HG02571 (cell line): ENCODE data around the gene TMEM101.
"Not testable (repeated sequence)": the region's sequence is repeated elsewhere in the genome, so short reads cannot be mapped to it uniquely, and the experiment has no call there.

Experiments
- ATAC-seq: cut with Tn5 transposase; IDR thresholded peaks from one replicate; pipeline ENCODE4 v1.9.1; 2021; ENCODE audit warnings: mild to moderate bottlenecking, moderate library complexity; ENCODE audit not compliant: unreplicated experiment

Gene TMEM101

DNA sequence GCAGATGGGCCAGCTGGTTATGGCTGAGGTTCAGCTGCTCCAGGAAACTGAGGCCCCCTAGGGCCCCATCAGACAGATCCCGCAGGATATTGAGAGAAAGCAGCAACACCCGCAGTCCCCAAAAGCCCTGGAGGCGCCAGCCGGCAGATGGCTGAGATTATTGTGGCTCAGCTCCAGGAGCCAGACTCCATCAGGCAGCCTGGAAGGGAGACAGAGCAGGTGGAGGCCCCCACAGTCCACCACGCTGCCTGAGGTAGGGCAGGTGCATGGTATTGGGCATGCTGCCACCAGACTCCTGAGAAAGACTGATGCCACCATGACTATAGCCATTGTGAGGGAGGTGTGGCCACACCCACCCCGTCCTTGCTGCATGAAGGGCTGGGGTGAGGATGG lies 9.5 kb upstream of the TMEM101 start:
- ATAC-seq = no peak

DNA sequence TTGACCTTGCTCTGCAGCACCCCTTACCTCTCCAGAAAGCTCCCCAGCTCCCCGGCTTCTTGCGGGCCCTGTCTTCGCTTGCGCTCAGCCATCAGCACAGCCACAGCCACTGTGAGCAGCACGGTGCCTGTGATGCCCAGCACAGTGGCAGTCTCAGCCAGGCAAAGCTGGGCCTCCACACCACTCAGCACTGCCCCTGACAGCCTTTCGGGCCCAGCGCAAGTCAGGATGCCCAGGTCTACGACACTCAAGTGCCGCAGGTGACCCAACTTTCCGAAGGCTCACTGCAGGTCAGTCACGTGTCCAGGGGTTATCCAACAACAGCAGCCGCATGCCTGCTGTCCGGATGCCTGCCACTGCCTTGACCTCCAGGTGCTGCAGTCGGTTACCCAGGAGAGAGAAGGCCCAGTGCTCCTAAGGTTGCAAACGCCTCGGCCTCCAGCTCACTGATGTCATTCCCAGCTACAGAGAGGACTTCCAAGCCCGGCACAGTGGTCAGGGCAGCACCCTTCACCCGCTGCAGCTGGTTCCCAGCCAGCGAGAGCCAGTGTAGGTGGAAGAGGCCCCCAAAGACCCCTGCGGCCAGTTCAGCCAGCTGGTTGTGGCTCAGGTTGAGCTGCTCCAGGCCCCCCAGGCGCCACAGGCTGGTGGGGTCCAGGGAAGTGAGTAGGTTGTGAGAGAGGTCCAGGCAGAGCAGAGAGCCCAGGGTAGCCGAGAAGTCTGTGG lies 8.9 kb upstream of the TMEM101 start:
- no peak for ATAC-seq

DNA sequence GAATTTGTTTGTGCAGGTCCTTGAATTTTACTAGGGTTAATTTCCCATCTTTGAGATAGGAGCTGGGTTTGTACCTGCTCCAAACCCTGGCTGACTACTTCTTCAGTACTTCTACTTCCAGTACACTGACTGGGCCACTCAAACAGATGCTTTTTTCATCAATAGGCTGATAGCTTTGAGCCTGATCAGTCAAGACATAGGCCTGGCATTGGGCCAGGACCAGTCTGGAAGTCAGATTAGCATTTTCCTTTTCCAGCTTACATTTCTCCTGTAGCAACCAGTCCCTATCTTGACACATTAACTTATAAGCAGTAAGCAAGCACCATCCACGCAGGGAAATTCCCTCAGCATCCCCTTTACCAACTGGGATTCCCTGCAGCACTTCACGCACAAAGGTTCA lies 7.5 kb upstream of the TMEM101 start:
- ATAC-seq = no peak

DNA sequence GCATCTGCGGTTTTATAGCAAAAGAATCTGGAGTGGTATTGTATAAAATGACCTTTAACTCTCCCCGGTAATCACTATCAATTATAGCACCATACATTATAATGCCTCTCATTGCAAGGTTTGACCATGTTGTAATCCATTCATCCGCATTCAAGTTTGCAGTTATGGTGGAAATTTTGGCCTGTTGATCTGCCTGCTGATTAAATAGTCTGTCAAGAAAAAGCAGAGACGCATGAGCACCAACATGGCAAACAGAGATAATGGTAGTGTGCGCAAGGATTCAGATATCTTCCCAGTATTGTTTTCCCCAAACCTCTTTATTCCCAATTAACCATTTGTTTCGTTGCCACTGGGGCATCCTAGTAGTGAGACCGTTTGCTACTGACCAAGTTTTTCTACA lies 6.5 kb upstream of the TMEM101 start:
- ATAC-seq = not testable (repeated sequence)

DNA sequence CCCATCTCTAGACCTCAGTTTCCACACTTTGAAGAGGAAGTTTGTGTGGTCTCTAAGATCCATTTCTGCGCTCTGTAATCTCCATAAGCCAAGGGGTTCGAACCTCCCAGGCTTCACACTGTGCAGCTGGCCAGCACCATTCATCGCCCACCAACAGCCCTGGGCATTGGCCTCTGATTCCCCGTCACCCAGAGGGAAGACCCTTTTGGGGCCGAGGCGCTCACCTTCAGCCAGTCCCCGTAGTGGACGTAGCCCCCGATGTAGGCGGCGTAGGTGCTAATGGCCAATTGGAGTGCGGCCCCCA lies 678 bp downstream of the TMEM101 start:
- ATAC-seq = no peak

DNA sequence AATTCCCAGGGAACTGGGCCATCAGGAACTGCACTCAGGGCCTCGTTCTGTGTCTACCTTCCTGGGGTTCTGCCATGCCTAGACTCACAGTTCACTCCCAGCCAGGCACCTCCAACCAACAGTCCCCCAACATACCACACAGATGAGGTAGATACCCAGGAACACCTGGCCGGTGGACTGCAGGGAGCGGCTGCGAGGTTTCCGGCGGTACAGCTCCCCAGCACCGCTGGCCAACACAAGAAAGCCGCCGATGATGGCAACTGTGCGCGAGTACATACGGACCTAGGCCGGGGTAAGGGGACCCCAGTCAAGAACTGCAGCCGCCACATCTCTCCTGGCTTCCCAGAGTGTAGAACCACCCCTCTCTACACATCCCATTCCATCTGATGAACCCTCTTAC lies 1.9 kb downstream of the TMEM101 start:
- ATAC-seq = no peak

DNA sequence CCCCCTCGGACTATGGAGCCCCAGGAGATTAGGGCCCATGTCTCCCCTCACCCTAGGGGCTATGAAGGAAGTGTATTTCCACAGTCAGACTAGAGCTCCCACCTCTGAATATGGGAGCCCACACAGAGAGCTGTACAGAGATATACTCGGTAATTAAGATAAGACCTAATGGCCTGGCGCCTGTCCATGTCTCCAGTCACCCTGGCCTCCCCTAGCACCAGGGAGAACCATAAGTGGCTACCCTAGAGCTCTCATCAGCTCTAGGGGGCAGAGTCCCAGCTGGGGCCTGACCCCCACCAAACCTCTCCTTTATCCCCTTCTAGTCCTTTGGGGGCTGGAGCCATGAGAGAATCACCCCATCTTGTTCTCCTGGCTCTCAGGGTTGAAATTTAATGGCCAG lies 2.4 kb downstream of the TMEM101 start:
- no peak for ATAC-seq

DNA sequence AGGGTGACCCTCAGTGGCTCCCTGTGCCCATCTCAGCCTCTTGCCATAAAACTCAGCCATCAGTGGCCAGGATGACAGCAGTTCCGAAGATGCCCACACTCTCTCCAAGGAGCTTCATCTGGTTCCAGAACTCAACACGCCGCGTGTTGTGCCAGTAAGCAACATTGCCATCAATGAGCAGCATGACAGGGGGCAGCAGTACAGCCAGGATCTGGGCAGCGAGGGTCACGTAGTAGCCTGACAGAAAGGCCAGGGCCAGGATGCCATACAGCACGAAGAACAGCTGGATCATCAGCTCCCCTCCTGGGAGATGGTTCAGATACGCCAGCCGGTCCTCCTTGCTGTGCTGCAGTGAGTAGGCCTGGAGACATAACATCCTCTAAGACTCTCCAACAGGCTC lies 2.9 kb downstream of the TMEM101 start:
- no peak for ATAC-seq

DNA sequence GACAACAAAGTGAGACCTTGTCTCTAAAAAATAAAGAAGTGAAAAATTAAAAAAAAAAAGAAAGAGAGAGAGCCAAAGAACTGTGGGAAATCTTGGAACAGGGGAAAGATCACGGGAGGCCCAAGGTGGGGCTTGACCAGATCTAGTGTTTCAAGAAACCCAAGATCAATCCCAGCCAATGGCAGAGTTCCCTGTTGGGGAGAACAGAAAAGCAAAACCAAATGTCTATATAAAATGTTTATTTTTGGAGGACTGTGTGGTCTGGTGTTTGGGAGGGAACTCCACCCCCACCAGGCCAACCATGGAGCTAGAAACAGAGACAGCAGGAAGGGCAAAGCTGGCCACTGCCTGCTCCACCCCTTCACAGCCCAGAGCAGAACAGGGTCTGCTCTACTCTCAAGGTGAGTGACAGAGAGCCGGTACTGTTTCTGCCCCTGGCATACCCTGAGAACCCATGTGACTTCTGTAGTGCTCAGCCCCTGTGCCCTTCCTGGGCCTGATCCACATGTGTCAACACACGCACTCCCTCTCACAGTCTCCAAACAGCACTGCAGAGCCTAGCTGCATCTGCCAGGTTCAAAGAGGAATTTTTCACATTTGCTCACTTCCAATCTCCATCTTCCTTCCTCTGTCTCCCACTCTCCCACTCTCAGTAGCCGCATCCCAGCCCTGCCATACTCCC lies 3.7 kb downstream of the TMEM101 start:
- no peak for ATAC-seq

DNA sequence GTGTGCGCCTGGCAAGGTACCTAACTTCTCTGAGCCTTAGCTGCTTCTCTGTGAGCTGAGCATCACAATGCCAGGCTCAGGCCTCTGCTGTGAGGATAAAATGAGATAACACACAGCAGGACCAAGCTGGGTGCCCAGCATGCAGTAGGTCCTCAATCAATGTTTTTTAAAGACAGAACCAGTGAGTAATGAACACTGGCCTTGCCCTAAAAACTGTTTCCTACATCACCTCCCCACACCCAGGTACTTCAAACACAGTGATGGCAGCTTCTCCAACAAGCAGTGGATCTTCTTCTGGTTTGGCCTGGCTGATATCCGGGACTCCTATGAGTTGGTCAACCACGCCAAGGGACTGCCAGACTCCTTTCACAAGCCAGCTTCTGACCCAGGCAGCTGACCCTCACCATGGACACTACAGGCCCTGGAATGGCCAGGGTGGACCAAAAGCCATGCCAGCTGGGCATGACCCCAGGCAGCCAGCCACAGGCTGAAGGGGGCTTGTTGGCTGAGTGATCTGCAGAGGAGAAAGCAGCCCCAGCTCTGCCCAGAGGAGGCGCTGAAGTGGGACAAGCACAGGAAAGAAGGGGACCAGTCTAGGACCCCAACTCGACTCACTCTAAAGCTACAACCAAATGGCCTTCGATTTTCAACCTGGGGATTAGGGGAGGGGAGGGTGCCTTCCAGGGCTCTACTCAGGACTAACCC lies 6.4 kb downstream of the TMEM101 start:
- ATAC-seq = no peak

DNA sequence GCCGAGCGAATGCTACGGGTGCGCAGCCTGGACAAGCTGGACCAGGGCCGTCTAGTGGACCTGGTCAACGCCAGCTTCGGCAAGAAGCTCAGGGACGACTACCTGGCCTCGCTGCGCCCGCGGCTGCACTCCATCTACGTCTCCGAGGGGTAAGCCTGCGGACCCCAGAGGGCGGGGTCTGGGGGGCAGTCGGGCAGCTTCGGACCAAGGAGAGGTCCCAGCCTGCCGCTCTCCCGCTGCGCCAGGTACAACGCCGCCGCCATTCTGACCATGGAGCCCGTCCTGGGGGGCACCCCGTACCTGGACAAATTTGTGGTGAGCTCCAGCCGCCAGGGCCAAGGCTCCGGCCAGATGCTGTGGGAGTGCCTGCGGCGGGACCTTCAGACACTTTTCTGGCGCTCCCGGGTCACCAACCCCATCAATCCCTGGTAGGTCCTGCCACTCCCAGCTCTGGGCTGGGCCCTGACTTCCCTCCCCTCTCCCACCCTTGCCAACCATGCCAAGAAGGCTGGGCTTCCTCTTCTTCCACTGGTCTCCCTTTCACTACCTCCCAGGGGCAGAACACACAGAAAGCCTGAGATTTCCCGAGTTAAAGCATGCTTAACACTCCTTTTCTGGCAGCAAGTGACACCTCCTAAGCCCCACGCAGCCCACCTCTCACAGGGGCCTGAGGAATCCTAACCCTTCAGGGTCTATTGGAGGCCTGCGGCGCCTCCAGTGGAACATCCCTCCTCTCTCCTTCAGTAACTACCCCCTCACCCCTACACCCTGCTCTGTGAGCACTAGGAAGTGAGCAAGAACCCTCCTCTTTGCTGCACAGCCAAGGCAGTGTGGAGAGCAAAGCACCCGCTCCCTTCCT lies 7.2 kb downstream of the TMEM101 start:
- ATAC-seq = no peak

DNA sequence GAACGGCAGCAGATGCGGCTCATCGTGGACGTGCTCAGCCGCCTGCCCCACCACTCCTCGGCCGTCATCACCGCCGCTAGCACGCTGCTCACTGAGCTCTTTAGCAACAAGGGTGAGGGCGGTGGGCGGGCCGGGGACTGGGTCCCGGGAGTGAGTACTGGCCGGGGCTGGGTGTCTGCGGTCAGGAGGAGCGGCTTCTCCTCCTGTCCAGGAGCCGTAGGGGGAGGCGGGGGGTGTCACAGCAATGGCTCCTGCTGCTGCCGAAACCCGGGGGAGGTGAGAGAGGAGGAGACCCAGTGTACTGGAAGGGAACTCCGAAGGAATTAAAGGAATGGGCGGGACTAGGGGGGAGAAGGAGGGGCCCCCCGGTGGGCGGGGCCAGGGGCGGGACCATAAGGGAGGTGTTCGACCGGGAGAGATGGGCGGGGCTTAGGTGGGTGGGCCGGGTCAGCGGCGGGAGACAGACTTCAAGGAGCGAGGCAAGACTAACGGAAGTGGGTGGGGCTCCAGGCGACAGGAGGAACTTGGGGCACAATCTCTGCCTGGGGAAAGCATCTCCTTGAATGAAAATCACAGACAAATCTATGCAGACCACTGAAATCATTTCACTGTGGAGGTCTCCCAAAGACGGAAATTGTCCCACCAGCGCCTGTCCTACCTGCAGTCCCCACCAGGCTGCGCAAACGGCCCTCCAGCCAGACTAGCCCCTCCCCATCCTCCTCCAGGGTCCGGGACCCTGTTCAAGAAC lies 8.0 kb downstream of the TMEM101 start:
- peak; percentile 63 for ATAC-seq

DNA sequence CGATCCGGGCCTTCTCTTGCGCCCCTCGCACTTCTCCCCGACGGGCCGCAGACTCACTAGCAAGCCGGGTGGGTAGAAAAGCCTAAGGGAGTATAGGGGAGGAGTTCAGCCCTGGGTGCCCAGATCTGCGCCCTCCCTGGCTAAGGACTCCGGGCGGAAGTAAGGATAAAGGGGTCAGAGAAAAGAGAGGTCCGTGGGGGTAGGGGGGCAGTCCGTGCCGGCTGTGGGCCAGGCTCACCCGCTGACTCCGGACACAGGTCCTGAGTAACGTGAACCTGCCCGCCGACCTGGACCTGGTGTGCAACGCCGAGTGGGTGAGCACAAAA lies 8.5 kb downstream of the TMEM101 start:
- ATAC-seq = no peak

DNA sequence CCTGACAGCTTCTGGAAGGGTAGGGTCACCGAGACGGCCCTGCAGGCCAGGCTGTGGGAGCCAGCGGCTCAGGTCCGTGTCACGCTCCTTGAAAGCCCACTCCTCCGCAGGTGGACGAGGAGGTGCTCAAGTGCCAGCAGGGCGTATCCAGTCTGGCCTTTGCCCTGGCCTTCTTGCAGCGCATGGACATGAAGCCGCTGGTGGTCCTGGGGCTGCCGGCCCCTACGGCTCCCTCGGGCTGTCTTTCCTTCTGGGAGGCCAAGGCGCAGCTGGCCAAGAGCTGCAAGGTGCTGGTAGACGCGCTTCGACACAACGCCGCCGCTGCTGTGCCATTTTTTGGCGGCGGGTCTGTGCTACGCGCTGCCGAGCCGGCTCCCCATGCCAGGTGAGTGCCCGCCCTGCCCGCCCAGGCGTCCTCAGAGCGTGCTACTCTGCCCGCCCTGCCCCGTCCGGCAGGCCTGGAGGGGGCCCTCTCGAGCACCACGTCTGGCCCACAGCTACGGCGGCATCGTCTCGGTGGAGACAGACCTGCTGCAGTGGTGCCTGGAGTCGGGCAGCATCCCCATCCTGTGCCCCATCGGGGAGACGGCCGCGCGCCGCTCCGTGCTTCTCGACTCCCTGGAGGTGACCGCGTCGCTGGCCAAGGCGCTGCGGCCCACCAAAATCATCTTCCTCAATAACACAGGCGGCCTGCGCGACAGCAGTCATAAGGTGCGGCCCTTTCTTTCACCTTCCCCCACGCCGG lies 9.1 kb downstream of the TMEM101 start:
- no peak for ATAC-seq

DNA sequence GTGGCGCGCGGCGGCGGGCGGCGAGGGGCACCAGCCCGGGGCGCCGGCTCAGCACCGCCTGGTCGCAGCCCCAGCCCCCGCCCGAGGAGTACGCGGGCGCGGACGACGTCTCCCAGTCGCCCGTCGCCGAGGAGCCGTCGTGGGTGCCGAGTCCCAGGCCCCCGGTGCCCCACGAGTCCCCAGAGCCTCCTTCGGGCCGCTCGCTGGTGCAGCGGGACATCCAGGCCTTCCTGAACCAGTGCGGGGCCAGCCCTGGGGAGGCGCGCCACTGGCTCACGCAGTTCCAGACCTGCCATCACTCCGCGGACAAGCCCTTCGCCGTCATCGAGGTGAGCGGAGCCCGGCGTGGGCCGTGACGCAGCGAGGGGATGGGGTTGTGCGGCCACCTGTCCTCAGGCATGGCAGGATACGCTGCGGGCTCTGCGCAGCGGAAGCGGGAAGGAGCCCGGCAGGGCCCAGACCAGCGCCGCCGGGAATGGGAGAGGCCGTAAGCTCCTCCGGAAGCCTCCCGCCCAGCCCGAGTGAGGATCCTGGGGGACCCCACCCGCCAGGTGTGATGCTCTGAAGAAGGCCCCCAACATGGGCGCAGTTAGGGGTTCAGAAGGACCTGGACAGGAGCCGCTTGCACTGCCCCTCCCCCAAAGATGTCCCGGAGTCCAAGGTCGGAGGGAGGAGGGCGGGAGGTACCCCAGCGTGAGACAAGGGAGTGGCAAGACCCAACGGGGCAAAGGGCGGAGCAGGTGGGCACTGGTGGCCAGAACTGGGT lies 9.8 kb downstream of the TMEM101 start:
- no peak for ATAC-seq

DNA sequence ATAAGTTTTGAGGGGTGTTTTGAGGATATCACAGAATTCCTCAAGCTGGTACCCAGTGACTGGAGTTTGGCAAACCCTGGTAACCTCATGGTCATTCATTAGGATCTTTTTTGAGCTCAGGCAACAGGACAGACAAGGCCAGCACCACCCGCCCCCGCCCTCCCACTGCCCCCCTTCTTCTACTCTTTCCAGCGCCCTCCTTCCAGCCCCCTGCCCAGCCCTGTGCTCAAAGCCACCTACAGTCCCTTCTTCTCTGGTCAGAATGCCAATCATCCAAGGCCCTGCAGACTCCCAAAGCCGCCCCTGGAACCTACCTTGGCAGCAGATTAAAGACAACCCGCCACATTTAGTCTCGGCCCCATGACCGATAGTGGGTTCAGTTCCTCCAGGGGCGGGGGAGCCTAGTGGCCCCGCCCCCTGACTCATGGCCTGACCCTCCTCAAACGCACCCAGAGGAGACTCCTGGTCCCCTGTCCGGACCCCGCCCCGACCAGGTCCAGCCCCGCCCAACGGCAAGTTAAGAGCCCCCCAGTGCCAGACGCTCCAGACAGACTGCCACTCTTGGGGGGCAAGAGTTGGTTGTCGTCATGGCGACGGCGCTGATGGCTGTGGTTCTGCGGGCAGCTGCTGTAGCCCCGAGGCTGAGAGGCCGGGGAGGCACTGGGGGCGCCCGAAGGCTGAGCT lies 10.5 kb downstream of the TMEM101 start, which contains the start of gene NAGS:
TSS of gene NAGS (plus strand) at position 546 of the 684 bp plus-strand sequence. CDS start at position 588, 42 bp downstream.
- no peak for ATAC-seq

DNA sequence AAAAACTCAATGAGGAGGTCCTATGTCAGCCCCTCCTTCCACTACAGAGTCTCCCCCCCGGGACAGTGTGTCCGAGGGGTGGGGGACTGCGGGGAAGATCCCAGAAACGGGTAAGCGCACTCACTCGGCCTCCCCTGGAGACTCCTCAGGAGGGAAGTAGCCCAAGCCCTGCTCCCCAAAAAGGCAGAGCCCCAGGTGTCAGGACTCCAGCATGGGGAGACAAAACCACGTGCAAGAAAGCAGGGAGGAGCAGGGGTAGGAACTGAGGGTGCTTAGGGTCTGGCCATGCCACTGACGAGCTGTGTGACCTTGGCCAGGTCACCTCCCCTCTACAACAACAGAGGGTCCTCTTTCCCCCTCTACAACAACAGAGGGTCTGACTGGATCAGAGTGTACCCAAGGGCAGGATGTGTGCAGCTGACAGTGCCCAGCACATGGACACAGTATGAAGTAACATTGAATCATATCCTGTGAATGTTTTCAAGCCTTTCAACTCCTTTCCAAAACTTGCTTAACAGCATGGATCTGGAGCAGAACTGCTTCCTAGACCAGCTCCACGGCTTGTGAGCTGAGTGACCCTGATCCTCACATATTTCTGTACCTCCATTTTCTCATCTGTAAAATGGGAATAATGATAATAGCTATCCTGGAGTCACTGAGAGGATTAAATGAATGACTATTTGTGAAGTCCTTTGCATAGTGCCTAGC lies 12.5 kb downstream of the TMEM101 start:
- no peak for ATAC-seq

DNA sequence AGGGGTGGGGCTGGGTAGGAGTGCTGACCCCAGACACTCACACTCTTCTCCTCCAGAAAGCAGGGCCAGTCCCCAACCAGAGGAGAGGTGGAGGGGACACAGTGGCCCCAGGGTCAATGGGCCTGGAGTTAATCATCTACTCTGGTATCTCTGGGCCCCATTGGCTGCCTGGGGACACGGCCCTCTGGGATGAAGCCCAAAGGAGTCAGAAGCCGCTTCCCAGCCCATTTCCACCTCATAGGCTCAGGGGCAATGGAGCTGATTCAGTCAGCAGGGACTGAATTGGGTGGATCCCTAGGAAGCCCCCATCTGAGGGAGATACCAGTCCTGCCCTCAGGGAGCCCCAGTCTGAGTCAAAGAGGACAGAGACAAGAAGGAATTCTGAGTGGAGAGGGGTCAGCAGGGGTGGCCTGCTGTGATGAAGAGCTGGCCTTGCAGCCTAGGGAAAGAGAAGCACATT lies 13.3 kb downstream of the TMEM101 start:
- no peak for ATAC-seq
